UCSD-AML1 (cell line): Measurements from ENCODE around the gene FANCC.

Source experiments
- DNase-seq: peaks from one replicate; lab custom pipeline; 2025; ENCODE audit not compliant: unreplicated experiment; lab: John Stamatoyannopoulos, UW

Gene FANCC

GRCh38 chr9:95104581-95104960 lies 212.9 kb downstream of the FANCC start:
- no peak for DNase-seq

- no peak for DNase-seq
Observed at GRCh38 chr9:95103871-95104580, 213.5 kb downstream of the FANCC start.

GRCh38 chr9:95103281-95103771 lies 214.2 kb downstream of the FANCC start:
- DNase-seq = no peak

GRCh38 chr9:95102572-95102971 lies 214.9 kb downstream of the FANCC start:
- DNase-seq = no peak

GRCh38 chr9:95102001-95102433 lies 215.5 kb downstream of the FANCC start:
- no peak for DNase-seq

GRCh38 chr9:95101326-95101725 lies 216.2 kb downstream of the FANCC start:
- DNase-seq = no peak

- DNase-seq = no peak
Observed at GRCh38 chr9:95100071-95100627, 217.4 kb downstream of the FANCC start.

- DNase-seq = no peak
Observed at GRCh38 chr9:95099321-95100070, 218.0 kb downstream of the FANCC start.

GRCh38 chr9:95098391-95098921 lies 219.1 kb downstream of the FANCC start:
- DNase-seq = no peak

GRCh38 chr9:95097279-95097678 lies 220.2 kb downstream of the FANCC start:
- DNase-seq = no peak

GRCh38 chr9:95096807-95097206 lies 220.7 kb downstream of the FANCC start:
- no peak for DNase-seq

- no peak for DNase-seq
Observed at GRCh38 chr9:95096381-95096780, 221.1 kb downstream of the FANCC start.

GRCh38 chr9:95095641-95096355 lies 221.7 kb downstream of the FANCC start:
- no peak for DNase-seq

- DNase-seq = no peak
Observed at GRCh38 chr9:95094002-95094401, 223.5 kb downstream of the FANCC start.

GRCh38 chr9:95093586-95093985 lies 223.9 kb downstream of the FANCC start:
- no peak for DNase-seq

- no peak for DNase-seq
Observed at GRCh38 chr9:95092262-95093072, 225.0 kb downstream of the FANCC start.

GRCh38 chr9:95091601-95092261 lies 225.8 kb downstream of the FANCC start:
- no peak for DNase-seq

- DNase-seq = no peak
Observed at GRCh38 chr9:95090871-95091577, 226.5 kb downstream of the FANCC start.
